Activated CD4-positive, alpha-beta T cell treated with anti-CD3 and anti-CD28 coated beads for 36 hours (primary cell): ENCODE results near the gene RHBDD1. TPM values are rescaled to one million over a fixed set of nuclear protein-coding genes. Genes with fewer than 3 reads are reported as not detected.

Experiments
- ATAC-seq: fragments of 200-7000 bp; cut with Tn5 transposase; one replicate; pipeline ENCODE4 v1.10.0; 2021; ENCODE audit warnings: mild to moderate bottlenecking, moderate library complexity
- CTCF ChIA-PET: fragments of 350-600 bp; sonication (Branson Sonifier 250); formaldehyde crosslinking; loops from one replicate; lab custom pipeline; 2021; ENCODE audit warnings: antibody characterized with exemption; lab: Charles Lee
- POLR2A ChIA-PET: fragments of 350-600 bp; sonication (Branson Sonifier 250); formaldehyde crosslinking; loops from one replicate; lab custom pipeline; 2021; ENCODE audit warnings: antibody characterized with exemption, inconsistent platforms; lab: Charles Lee
- DNase-seq: peaks from one replicate; pipeline ENCODE4 v3.0.0-alpha.2; 2020
- H3K27ac Mint-ChIP-seq: one replicate; pipeline ENCODE4 v1.8.0; 2021; ENCODE audit warnings: mixed read lengths
- H3K27me3 Mint-ChIP-seq: one replicate; pipeline ENCODE4 v1.8.0; 2021; ENCODE audit warnings: mixed read lengths
- H3K36me3 Mint-ChIP-seq: one replicate; pipeline ENCODE4 v1.8.0; 2021; ENCODE audit warnings: low read depth, mixed read lengths
- H3K4me1 Mint-ChIP-seq: one replicate; pipeline ENCODE4 v1.8.0; 2021; ENCODE audit warnings: mixed read lengths
- H3K4me3 Mint-ChIP-seq: one replicate; pipeline ENCODE4 v1.8.0; 2021; ENCODE audit warnings: mild to moderate bottlenecking, moderate library complexity, mixed read lengths
- H3K9me3 Mint-ChIP-seq: one replicate; pipeline ENCODE4 v1.8.0; 2021; ENCODE audit warnings: low read depth, mixed read lengths
- intact Hi-C, 2 experiments: fragments of 100-400 bp; cut with DNase I in 1 of 2; cut with micrococcal nuclease in 1 of 2; formaldehyde crosslinking; loops; one replicate each; pipeline versions ENCODE4 v1.14.2 to v1.15.1; 2022 to 2024; cut with DNase I, micrococcal nuclease
- total RNA-seq, 2 experiments: library from RNA; stranded (reverse); gene quantifications; one replicate each; pipeline ENCODE4 v1.2.3, GENCODE V29; 2021

RHBDD1 gene
- total RNA-seq, 2 experiments from 2014 or later: 38.1 to 49.0 TPM

DNA sequence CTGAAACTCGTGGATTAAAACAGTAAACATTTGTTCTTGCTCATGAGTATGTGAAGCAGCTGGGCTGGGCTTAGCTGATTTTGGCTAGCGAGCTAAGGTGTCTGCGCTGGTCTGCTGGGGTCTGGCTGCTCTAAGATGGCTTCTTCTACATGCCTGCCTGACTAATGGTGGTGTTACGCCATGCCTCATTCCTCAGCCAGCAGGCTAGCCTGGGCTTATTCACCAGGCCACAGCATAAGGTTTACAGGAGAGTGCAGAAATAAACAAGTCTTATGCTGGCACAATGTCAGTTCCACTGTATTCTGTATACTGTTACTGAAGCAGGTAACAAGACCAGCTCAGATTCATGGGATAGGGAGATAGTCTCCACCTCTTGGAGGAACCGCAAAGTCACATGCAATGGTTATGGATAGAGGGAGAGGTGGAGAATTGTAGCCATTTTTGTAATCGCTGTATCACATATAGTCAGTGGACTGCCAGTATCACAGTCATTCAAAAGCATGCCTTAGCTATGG is 80.0 kb downstream of the RHBDD1 start:
- DNase-seq: no peak
- Mint-ChIP-seq H3K36me3 (peaks cover 35% of the 10 kb centered on the region), H3K9me3 (peaks cover 2% of the 10 kb centered on the region), H3K4me3 (no peak overlapping the region), H3K27ac (no peak overlapping the region), H3K4me1 (peaks cover 15% of the 10 kb centered on the region), H3K27me3 (no peaks in the 10 kb centered on the region)
- ATAC-seq: no peak
- POLR2A ChIA-PET: no interaction called here
- CTCF ChIA-PET: no interaction called here
- intact Hi-C loops: no loop called here

DNA sequence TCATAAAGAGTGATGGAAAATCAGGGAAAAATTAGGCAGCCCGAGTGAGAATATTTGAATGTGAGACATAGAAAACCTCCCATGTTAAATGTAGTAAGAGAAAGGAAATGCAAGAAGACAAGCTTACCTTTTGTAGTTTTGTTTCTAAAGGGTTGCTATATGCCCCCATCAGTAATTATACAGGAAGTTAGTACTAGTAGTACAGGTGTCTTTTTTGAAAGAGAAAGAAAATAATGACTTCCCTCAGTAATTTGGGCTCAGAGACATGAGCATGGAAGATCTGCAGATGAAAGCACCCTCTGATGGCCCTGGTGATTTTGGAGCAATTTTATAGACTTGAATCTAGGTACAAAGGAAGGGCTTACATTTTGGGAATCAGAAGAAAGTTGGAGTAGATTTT is 80.8 kb downstream of the RHBDD1 start:
- DNase-seq (no peak), ATAC-seq (no peak)
- Mint-ChIP-seq H3K9me3 (peaks cover 2% of the 10 kb centered on the region), H3K27me3 (no peaks in the 10 kb centered on the region), H3K27ac (no peak overlapping the region), H3K4me3 (no peak overlapping the region), H3K36me3 (peaks cover 37% of the 10 kb centered on the region), H3K4me1 (peaks cover 15% of the 10 kb centered on the region)
- ChIA-PET POLR2A (no interaction called here), CTCF (no interaction called here)
- intact Hi-C loops: no loop called here

DNA sequence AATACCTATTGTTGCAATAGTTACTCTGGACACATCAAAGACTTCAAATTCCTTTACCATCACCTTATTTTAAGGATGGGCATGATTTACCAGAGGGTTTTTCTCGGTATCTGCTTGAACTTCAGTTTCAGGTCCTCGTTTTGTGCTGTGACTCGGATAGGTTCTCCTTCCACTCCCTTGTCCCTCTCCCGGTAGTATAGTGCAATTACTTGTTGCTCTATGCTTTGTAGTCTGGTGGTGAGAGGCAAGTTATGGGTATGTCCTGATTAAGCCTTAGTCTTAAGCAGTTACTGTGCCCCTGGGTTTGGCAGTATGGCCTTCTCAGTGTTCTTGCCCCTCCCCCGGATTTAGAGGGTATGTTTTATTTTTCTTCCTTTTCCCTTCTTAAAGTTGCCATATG is 96.6 kb downstream of the RHBDD1 start:
- Mint-ChIP-seq H3K27ac (no peak overlapping the region), H3K9me3 (no peaks in the 10 kb centered on the region), H3K4me3 (no peak overlapping the region), H3K27me3 (no peaks in the 10 kb centered on the region), H3K4me1 (no peaks in the 10 kb centered on the region), H3K36me3 (peaks cover 8% of the 10 kb centered on the region)
- ChIA-PET POLR2A (no interaction called here), CTCF (no interaction called here)
- DNase-seq (no peak), ATAC-seq (no peak)
- intact Hi-C loops: no loop called here

DNA sequence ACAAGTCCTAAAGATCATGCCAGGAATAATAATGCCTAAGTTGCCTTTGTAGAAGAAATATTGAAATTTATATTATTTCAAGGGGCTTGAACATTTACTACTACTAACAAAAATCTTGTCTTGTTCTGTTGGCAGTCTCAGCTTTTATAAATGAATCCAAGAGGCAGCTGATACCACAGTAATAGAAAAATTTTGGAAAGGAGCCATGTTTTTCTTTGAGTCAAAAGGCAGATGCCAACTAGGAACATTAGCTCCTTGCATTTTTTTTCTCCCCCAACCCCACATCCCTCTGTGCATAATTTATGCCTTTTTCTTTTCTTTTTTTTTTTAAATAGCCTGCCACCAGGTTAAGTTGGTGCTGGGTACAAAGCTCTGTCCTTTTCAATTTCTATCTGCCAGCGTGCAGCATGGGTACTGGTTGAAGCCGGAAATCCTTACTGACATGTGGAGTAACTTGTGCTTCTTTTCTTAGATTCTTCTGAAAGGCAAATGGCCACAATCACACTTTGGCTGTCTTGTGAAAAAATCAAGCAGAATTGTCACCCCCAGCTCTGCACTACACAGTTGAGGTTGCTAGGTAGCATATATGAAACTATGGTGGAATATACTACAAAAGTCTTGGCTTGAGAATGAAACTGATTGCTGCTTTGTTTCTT is 98.8 kb downstream of the RHBDD1 start:
- Mint-ChIP-seq H3K4me3 (no peak overlapping the region), H3K27me3 (no peaks in the 10 kb centered on the region), H3K36me3 (peaks cover 15% of the 10 kb centered on the region), H3K4me1 (no peaks in the 10 kb centered on the region), H3K27ac (no peak overlapping the region), H3K9me3 (no peaks in the 10 kb centered on the region)
- intact Hi-C loops: no loop called here
- CTCF ChIA-PET: interaction anchor here (0.6 to 1.2 kb wide), 3 partner anchors 19 to 254 kb away, joined by 3 read pairs; no protein-coding TSS in a partner anchor
- ATAC-seq: no peak
- DNase-seq: no peak
- POLR2A ChIA-PET: no interaction called here

DNA sequence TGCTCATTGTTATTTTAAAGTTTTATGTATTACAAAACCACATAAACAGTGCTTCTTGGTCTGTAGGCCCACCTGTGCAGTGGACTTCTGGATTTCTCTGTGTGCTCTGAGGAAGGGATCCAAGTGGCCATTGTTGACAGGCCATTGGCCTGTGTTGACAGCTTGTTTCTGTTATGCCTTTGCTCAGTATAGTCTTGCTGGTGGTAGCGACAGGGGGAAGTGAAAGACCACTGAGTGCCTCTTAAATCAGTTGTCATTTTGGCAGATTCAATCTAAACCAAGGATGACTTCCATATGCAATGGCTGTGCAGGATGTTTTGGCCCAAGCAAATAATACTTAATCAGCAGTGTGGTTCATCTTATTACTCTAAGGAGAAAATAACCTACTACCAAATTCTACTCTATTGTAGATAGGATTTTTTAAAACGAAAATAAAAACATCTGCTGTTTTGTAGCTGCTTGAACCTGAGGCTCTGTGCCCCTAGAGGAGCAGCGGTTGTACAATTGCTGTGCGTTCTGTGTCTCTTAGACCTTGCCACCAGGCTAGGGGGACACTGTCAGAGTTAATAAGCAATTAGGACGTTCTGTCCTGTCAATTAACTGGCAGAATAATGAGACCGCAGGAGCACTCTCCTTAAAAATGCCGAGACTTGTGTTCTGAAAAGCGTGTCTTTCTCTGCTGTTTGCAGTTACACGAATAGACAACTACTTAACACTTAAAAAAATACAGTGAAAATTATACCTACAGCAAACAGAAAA is 108.2 kb downstream of the RHBDD1 start:
- intact Hi-C loops: no loop called here
- Mint-ChIP-seq H3K36me3 (peaks cover 29% of the 10 kb centered on the region), H3K4me1 (no peaks in the 10 kb centered on the region), H3K9me3 (peaks cover 16% of the 10 kb centered on the region), H3K4me3 (no peak overlapping the region), H3K27ac (no peak overlapping the region), H3K27me3 (no peaks in the 10 kb centered on the region)
- DNase-seq: no peak
- ChIA-PET CTCF (no interaction called here), POLR2A (no interaction called here)
- no peak for ATAC-seq

DNA sequence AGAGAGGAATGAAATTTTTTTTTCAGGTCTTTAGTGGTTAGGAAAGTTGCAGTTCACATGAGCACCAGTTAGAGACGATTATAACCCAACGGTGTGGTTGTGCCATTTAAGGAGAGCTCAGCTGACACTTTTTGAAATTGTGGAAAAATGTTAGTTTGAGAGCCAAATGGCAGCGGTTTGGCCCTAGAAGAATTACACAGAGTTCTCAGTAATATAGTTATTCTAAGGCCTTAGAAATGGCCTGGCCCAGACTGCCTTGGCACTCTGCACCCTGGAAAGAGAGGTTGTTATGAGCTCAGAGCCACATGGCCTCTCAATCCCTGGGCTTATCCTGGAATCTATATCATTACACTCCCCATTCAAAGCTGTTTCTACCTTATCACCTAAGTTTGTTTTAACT is 117.4 kb downstream of the RHBDD1 start:
- no peak overlapping the region for H3K4me3 Mint-ChIP-seq
- ATAC-seq: no peak
- H3K36me3 Mint-ChIP-seq: peaks cover 35% of the 10 kb centered on the region
- intact Hi-C loops: no loop called here
- no peaks in the 10 kb centered on the region for H3K27me3 Mint-ChIP-seq
- ChIA-PET POLR2A (no interaction called here), CTCF (no interaction called here)
- peaks cover 10% of the 10 kb centered on the region for H3K9me3 Mint-ChIP-seq
- H3K4me1 Mint-ChIP-seq: peaks cover 7% of the 10 kb centered on the region
- DNase-seq: no peak
- H3K27ac Mint-ChIP-seq: no peak overlapping the region

DNA sequence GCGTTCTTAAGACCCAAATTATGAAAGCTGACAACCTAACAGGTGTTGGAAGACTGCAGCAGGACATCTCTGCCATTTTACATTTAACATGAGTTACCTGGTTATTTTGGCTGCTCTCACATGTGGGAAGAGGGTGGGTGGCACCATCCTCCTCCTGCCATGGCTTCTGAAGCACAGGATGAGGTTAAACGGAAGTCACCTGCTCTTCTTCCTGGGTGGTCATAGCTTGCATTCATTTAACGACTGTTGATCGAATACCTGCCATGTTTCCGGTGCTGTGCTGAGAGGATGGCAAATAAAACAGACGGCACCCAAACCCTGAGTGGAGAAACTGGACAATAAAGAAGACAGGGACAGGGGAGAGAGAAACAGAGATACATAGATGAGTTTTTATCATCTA is 118.0 kb downstream of the RHBDD1 start:
- DNase-seq: no peak
- H3K4me1 Mint-ChIP-seq: peaks cover 7% of the 10 kb centered on the region
- no peaks in the 10 kb centered on the region for H3K27me3 Mint-ChIP-seq
- no peak overlapping the region for H3K4me3 Mint-ChIP-seq
- POLR2A ChIA-PET: no interaction called here
- H3K9me3 Mint-ChIP-seq: peaks cover 10% of the 10 kb centered on the region
- CTCF ChIA-PET: interaction anchor here (1.2 kb wide), 1 partner anchor 20 kb away, joined by 3 read pairs; no protein-coding TSS in a partner anchor
- no peak overlapping the region for H3K27ac Mint-ChIP-seq
- ATAC-seq: no peak
- intact Hi-C loops: no loop called here
- H3K36me3 Mint-ChIP-seq: peaks cover 35% of the 10 kb centered on the region

DNA sequence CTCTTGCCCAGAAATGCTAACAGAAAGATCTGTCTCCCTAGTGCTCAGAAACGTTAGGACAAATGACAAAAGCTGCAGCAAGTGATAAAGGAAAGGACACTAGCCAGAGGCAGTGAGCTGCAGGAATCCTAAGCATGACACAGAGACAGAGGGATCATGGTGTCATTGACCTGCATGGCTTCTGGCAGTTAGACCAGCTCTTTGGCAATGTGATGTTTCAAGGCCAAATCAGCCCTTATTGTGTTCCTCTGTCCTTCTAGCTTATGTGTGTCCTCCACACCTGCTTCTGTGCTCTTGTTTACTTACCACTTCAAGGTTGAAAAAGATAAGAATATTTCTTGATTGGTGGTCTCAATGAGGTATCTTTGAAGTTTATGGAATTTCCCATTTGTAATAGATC is 120.8 kb downstream of the RHBDD1 start:
- ATAC-seq: no peak
- peaks cover 7% of the 10 kb centered on the region for H3K4me1 Mint-ChIP-seq

DNA sequence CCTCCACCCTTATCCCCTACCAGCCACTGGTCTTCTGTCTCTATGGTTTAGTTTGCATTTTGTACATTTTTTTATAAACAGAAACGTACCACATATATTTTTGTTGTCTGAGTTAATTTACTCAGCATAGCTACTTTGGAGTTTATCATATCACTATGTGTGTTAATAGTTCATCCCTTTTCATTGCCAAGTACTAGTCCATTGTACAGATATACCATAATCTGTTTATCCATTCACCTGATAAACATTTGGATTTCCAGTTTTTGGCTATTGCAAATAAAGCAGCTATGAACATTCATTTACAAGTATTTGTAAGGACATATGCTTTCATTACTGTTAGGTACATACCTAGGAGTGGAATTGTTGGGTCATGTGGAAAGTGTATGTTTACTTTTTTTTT is 123.6 kb downstream of the RHBDD1 start:
- no peak for ATAC-seq
- H3K27me3 Mint-ChIP-seq: no peaks in the 10 kb centered on the region
- peaks cover 9% of the 10 kb centered on the region for H3K9me3 Mint-ChIP-seq
- H3K27ac Mint-ChIP-seq: no peak overlapping the region
- DNase-seq: no peak
- H3K4me1 Mint-ChIP-seq: no peaks in the 10 kb centered on the region
- peaks cover 21% of the 10 kb centered on the region for H3K36me3 Mint-ChIP-seq
- POLR2A ChIA-PET: no interaction called here
- intact Hi-C loops: no loop called here
- CTCF ChIA-PET: no interaction called here
- H3K4me3 Mint-ChIP-seq: no peak overlapping the region

More for the DNA sequence above, 120.8 kb downstream of the RHBDD1 start:
- Mint-ChIP-seq H3K4me3 (no peak overlapping the region), H3K27ac (no peak overlapping the region), H3K9me3 (peaks cover 12% of the 10 kb centered on the region), H3K27me3 (no peaks in the 10 kb centered on the region), H3K36me3 (peaks cover 28% of the 10 kb centered on the region)
- DNase-seq: no peak
- intact Hi-C loops: no loop called here
- CTCF ChIA-PET: no interaction called here
- POLR2A ChIA-PET: no interaction called here

DNA sequence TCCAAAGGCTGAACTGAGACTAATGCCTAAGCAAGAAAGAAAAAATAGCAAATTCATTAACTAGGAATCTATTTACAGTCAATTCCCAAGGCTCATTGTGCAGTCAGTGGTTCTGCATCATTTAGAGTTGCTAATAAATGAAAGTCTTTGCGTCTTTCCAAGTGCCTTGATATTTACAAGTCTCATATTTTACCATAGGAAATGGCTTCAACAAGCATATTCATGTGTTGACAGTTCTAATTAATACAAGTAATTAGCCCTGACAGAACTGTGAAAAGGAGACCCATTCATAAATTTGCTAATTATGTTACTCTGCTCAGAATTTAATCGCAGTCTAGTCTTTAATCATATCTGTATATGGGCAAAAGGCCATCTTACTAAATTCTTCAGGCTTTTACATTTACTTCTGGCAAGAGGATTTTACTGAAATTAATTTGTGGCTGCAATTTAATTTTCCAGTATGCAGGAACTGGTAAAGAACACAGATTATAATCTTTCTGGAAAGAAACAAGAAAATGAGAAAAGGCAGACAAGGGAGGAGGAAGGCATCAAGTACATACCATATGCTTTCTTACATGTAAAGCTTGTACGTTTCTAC is 126.4 kb downstream of the RHBDD1 start:
- Mint-ChIP-seq H3K4me3 (no peak overlapping the region), H3K36me3 (peaks cover 7% of the 10 kb centered on the region), H3K4me1 (no peaks in the 10 kb centered on the region), H3K27me3 (no peaks in the 10 kb centered on the region), H3K27ac (no peak overlapping the region), H3K9me3 (peaks cover 8% of the 10 kb centered on the region)
- ATAC-seq: no peak
- intact Hi-C loops: no loop called here
- ChIA-PET POLR2A (no interaction called here), CTCF (no interaction called here)
- DNase-seq: no peak

DNA sequence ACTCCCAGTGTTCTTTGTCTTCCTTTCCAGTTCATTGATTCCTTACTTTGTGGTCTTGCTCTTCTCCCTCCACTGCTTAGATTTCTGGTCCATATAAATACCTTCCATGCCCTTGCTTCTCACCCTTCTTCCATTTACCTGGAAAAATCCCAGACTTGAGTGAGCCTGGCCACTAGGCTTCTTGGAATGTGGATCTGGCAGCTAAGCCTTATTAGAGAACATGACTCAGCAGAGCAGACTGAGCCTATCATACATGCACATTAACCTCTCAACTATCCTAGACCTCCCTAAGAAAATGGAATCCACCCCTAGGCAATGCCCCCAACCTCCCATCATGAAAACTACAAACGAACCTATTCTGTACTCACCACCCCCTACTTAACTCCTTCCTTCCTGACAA is 127.7 kb downstream of the RHBDD1 start:
- peaks cover 2% of the 10 kb centered on the region for H3K9me3 Mint-ChIP-seq
- H3K27ac Mint-ChIP-seq: no peak overlapping the region
- peaks cover 6% of the 10 kb centered on the region for H3K36me3 Mint-ChIP-seq
- H3K27me3 Mint-ChIP-seq: no peaks in the 10 kb centered on the region
- CTCF ChIA-PET: no interaction called here
- intact Hi-C loops: no loop called here
- no peak overlapping the region for H3K4me3 Mint-ChIP-seq
- ATAC-seq: no peak
- POLR2A ChIA-PET: no interaction called here
- no peaks in the 10 kb centered on the region for H3K4me1 Mint-ChIP-seq
- no peak for DNase-seq
